SK-N-SH treated with all-trans-retinoic acid at 6 μM for 48 hours (cell line): Measurements from ENCODE around the gene FGGY.

Experiments used
- ATAC-seq: fragments of 200-7000 bp; cut with Tn5 transposase; 3 replicates; pipeline ENCODE4 v1.9.1; 2020; ENCODE audit warnings: mild to moderate bottlenecking, moderate library complexity
- CREB5 ChIP-seq: fragments of 250-450 bp; sonication (Bioruptor Pico); IDR thresholded peaks from 2 replicates; pipeline ENCODE4 v1.5.1; 2020; ENCODE audit warnings: low read depth, mild to moderate bottlenecking, moderate library complexity
- ISL1 ChIP-seq: fragments of 250-450 bp; sonication (Bioruptor Pico); IDR thresholded peaks from 2 replicates; pipeline ENCODE4 v2.1.2; 2022; ENCODE audit warnings: mild to moderate bottlenecking, moderate library complexity
- OSR1 ChIP-seq: fragments of 250-450 bp; sonication (Bioruptor Pico); IDR thresholded peaks from 2 replicates; pipeline ENCODE4 v1.8.0; 2022; ENCODE audit warnings: moderate library complexity, mild to moderate bottlenecking, inconsistent platforms
- PATZ1 ChIP-seq: fragments of 250-450 bp; sonication (Bioruptor Pico); IDR thresholded peaks from 2 replicates; pipeline ENCODE4 v1.8.0; 2020; ENCODE audit warnings: mild to moderate bottlenecking, moderate library complexity, borderline replicate concordance
- POU6F1 ChIP-seq: fragments of 250-450 bp; sonication (Bioruptor Pico); IDR thresholded peaks from 2 replicates; pipeline ENCODE4 v1.8.0; 2021; ENCODE audit warnings: low read depth, mild to moderate bottlenecking, moderate library complexity, borderline replicate concordance
- PPARA ChIP-seq: fragments of 250-450 bp; sonication (Bioruptor Pico); IDR thresholded peaks from 2 replicates; pipeline ENCODE4 v1.5.0; 2020; ENCODE audit warnings: mild to moderate bottlenecking, borderline replicate concordance
- SNAI2 ChIP-seq: fragments of 250-450 bp; sonication (Bioruptor Pico); IDR thresholded peaks from 2 replicates; pipeline ENCODE4 v1.5.0; 2020; ENCODE audit warnings: mild to moderate bottlenecking, moderate library complexity
- TCF4 ChIP-seq: fragments of 250-450 bp; sonication (Bioruptor Pico); IDR thresholded peaks from 2 replicates; pipeline ENCODE4 v1.8.0; 2021; ENCODE audit warnings: mild to moderate bottlenecking, moderate library complexity, borderline replicate concordance
- TOX ChIP-seq: fragments of 250-450 bp; sonication (Bioruptor Pico); IDR thresholded peaks from 2 replicates; pipeline ENCODE4 v1.8.0; 2021; ENCODE audit warnings: mild to moderate bottlenecking, moderate library complexity, borderline replicate concordance
- TSHZ2 ChIP-seq: fragments of 250-450 bp; sonication (Bioruptor Pico); IDR thresholded peaks from 2 replicates; pipeline ENCODE4 v1.5.0; 2020; ENCODE audit warnings: mild to moderate bottlenecking, moderate library complexity
- ZC3H10 ChIP-seq: fragments of 250-450 bp; sonication (Bioruptor Pico); IDR thresholded peaks from 2 replicates; pipeline ENCODE4 v1.5.1; 2021; ENCODE audit warnings: mild to moderate bottlenecking, moderate library complexity
- ZFP3 ChIP-seq: fragments of 250-450 bp; sonication (Bioruptor Pico); IDR thresholded peaks from 2 replicates; pipeline ENCODE4 v1.5.0; 2020; ENCODE audit warnings: mild to moderate bottlenecking, moderate library complexity
- ZNF8 ChIP-seq: fragments of 450-650 bp; formaldehyde crosslinking; IDR thresholded peaks from 2 replicates; pipeline ENCODE4 v1.5.0; 2020; ENCODE audit warnings: mild to moderate bottlenecking, moderate library complexity

Gene FGGY

GRCh38 chr1:59500950-59501742, 204.3 kb downstream of the FGGY start:
- no peak for ATAC-seq
- TF ChIP-seq OSR1 (no peak), PPARA (CRISPR knock-in tag) (no peak), PATZ1 (CRISPR knock-in tag) (no peak), TCF4 (CRISPR knock-in tag) (no peak), TOX (CRISPR knock-in tag) (no peak), SNAI2 (CRISPR knock-in tag) (no peak), ZC3H10 (no peak), ZNF8 (CRISPR knock-in tag) (no peak), POU6F1 (no peak)
- TF ChIP-seq, all 23 proteins: peak for 0

- ATAC-seq, result peak; percentile 8; the same call in 1 of the 3 replicates
- TF ChIP-seq POU6F1 (no peak), TSHZ2 (CRISPR knock-in tag) (0 out of 2 replicates have a peak, but pooled peaks have one; percentile 21)
- TF ChIP-seq, all 23 proteins: peak for 1
Observed at GRCh38 chr1:59502009-59502691, 205.3 kb downstream of the FGGY start.

GRCh38 chr1:59504276-59504675, 207.4 kb downstream of the FGGY start:
- ATAC-seq, result no peak
- TF ChIP-seq CREB5, result no peak
- peak; percentile 53; the same call in 1 of the 2 replicates for TF ChIP-seq TSHZ2 (CRISPR knock-in tag)
- TF ChIP-seq ISL1 (CRISPR knock-in tag), result no peak
- TF ChIP-seq TCF4 (CRISPR knock-in tag), result peak; percentile 72; the same call in 1 of the 2 replicates
- no peak for TF ChIP-seq ZNF8 (CRISPR knock-in tag)
- peak; percentile 46; the same call in 1 of the 2 replicates for TF ChIP-seq ZFP3 (CRISPR knock-in tag)
